ENCODE results near the gene BAIAP3. TPM values are rescaled to one million over a fixed set of nuclear protein-coding genes. Genes with fewer than 3 reads are reported as not detected.

BAIAP3 gene
- total RNA-seq, 4 donors from 2014 or later: 17.9 to 160 (median 29.0) TPM

- peak overlapping the region in 3 of 4 donors; percentile 19 to 78 (median 51) for H3K27ac ChIP-seq
- H3K4me3 ChIP-seq: peak overlapping the region in 3 of 4 donors; percentile 24 to 51 (median 50)
- TF ChIP-seq CTCF (IDR thresholded peaks at IDR 0.05): no peak
- peak; percentile 31 to 68 for TF ChIP-seq POLR2A (IDR thresholded peaks at IDR 0.05)
These were observed 10.2 kb downstream of the BAIAP3 start for GRCh38 chr16:1343428-1344242.

GRCh38 chr16:1344499-1344898, 11.1 kb downstream of the BAIAP3 start:
- H3K4me3 ChIP-seq: no peak overlapping the region
- no peak for DNase-seq
- no peaks in the 10 kb centered on the region for H3K9me3 ChIP-seq
- no peaks in the 10 kb centered on the region for H3K27me3 ChIP-seq
- TF ChIP-seq POLR2A (IDR thresholded peaks at IDR 0.05) (no peak), CTCF (IDR thresholded peaks at IDR 0.05) (no peak)
- H3K36me3 ChIP-seq: peaks cover 0 to 22% (median 0%) of the 10 kb centered on the region in 3 donors
- H3K4me1 ChIP-seq: peaks cover 3 to 23% (median 13%) of the 10 kb centered on the region in 4 donors
- no peak overlapping the region for H3K27ac ChIP-seq

More at GRCh38 chr16:1343428-1344242, 10.2 kb downstream of the BAIAP3 start:
- Histone ChIP-seq H3K4me1 (peaks cover 3 to 26% (median 13%) of the 10 kb centered on the region in 4 donors), H3K27me3 (no peaks in the 10 kb centered on the region), H3K36me3 (peaks cover 0 to 13% (median 0%) of the 10 kb centered on the region in 3 donors), H3K9me3 (no peaks in the 10 kb centered on the region)
- peak in 1 of 3 donors; percentile 57 for DNase-seq

GRCh38 chr16:1345087-1345486, 11.6 kb downstream of the BAIAP3 start:
- H3K27me3 ChIP-seq: no peaks in the 10 kb centered on the region
- no peak for DNase-seq
- H3K27ac ChIP-seq: no peak overlapping the region
- peaks cover 3 to 23% (median 15%) of the 10 kb centered on the region in 4 donors for H3K4me1 ChIP-seq
- peaks cover 0 to 27% (median 0%) of the 10 kb centered on the region in 3 donors for H3K36me3 ChIP-seq
- no peak overlapping the region for H3K4me3 ChIP-seq
- TF ChIP-seq CTCF (IDR thresholded peaks at IDR 0.05) (no peak), POLR2A (IDR thresholded peaks at IDR 0.05) (no peak)
- no peaks in the 10 kb centered on the region for H3K9me3 ChIP-seq

GRCh38 chr16:1345651-1346421, 12.4 kb downstream of the BAIAP3 start:
- peaks cover 3 to 27% (median 20%) of the 10 kb centered on the region in 4 donors for H3K4me1 ChIP-seq
- no peak overlapping the region for H3K27ac ChIP-seq
- TF ChIP-seq POLR2A (IDR thresholded peaks at IDR 0.05) (no peak), CTCF (IDR thresholded peaks at IDR 0.05) (no peak)
- no peaks in the 10 kb centered on the region for H3K27me3 ChIP-seq
- no peaks in the 10 kb centered on the region for H3K9me3 ChIP-seq
- no peak overlapping the region for H3K4me3 ChIP-seq
- peaks cover 0 to 34% (median 0%) of the 10 kb centered on the region in 3 donors for H3K36me3 ChIP-seq
- no peak for DNase-seq

GRCh38 chr16:1346422-1347285, 13.2 kb downstream of the BAIAP3 start:
- no peak overlapping the region for H3K4me3 ChIP-seq
- TF ChIP-seq POLR2A (IDR thresholded peaks at IDR 0.05) (no peak), CTCF (IDR thresholded peaks at IDR 0.05) (peak in 2 of 6 experiments; percentile 7 to 33)
- no peak overlapping the region for H3K27ac ChIP-seq
- peaks cover 3 to 32% (median 24%) of the 10 kb centered on the region in 4 donors for H3K4me1 ChIP-seq
- no peak for DNase-seq
- peaks cover 0 to 34% (median 0%) of the 10 kb centered on the region in 3 donors for H3K36me3 ChIP-seq
- no peaks in the 10 kb centered on the region for H3K27me3 ChIP-seq
- no peaks in the 10 kb centered on the region for H3K9me3 ChIP-seq

Measured in Peyer's patch (tissue), 4 donors.